AG09309 (cell line): ENCODE measurements around the gene PAFAH1B2.

Experiments
- DNase-seq: peaks from one replicate; pipeline ENCODE4 v3.0.0-alpha.2; 2010; ENCODE audit warnings: low read depth
- H3K4me3 ChIP-seq: 2 replicates; pipeline ENCODE4 v1.5.1; 2011; ENCODE audit warnings: mild to moderate bottlenecking, low read depth, low read length, moderate library complexity; ENCODE audit not compliant: control insufficient read depth
- CTCF ChIP-seq: IDR thresholded peaks from 2 replicates; pipeline ENCODE4 v1.5.1; 2011; ENCODE audit warnings: mild to moderate bottlenecking, low read depth, low read length, inconsistent platforms; ENCODE audit not compliant: insufficient read depth, control insufficient read depth; ENCODE audit errors: missing control alignments

Gene PAFAH1B2

GRCh38 chr11:117187799-117188481 lies 43.9 kb downstream of the PAFAH1B2 start:
- no peak for TF ChIP-seq CTCF

GRCh38 chr11:117188620-117189081 lies 44.6 kb downstream of the PAFAH1B2 start:
- no peak overlapping the region for H3K4me3 ChIP-seq
- TF ChIP-seq CTCF = no peak
- DNase-seq = no peak

More at GRCh38 chr11:117187799-117188481, 43.9 kb downstream of the PAFAH1B2 start:
- DNase-seq = no peak
- H3K4me3 ChIP-seq = no peak overlapping the region

GRCh38 chr11:117189191-117189940 lies 45.3 kb downstream of the PAFAH1B2 start:
- TF ChIP-seq CTCF = no peak
- H3K4me3 ChIP-seq = no peak overlapping the region
- DNase-seq = no peak

GRCh38 chr11:117189941-117190544 lies 46.0 kb downstream of the PAFAH1B2 start:
- H3K4me3 ChIP-seq = no peak overlapping the region
- TF ChIP-seq CTCF = no peak
- no peak for DNase-seq

GRCh38 chr11:117191680-117192400 lies 47.8 kb downstream of the PAFAH1B2 start:
- H3K4me3 ChIP-seq = no peak overlapping the region
- no peak for TF ChIP-seq CTCF
- DNase-seq = no peak

- no peak for TF ChIP-seq CTCF
- no peak overlapping the region for H3K4me3 ChIP-seq
- DNase-seq = no peak
These were observed 48.4 kb downstream of the PAFAH1B2 start for GRCh38 chr11:117192401-117192875.
